Esophagus squamous epithelium (tissue), 4 donors: ENCODE measurements around the gene TPRX1. TPM values are rescaled to one million over a fixed set of nuclear protein-coding genes. Genes with fewer than 3 reads are reported as not detected.

Source experiments
- small RNA-seq, 4 donors: library from RNA; depleted of rRNA; stranded (forward); fragments of <200 nt; gene quantifications; one replicate each; pipeline ENCODE3, GENCODE V24; 2016
- total RNA-seq, 4 donors: library from RNA; depleted of rRNA; stranded (reverse); fragments of >200 nt; gene quantifications; one replicate each; pipeline ENCODE4 v1.1.0, GENCODE V29; 2016

TPRX1 gene
- total RNA-seq, 4 donors from 2014 or later = not detected

Small RNAs within 50 kb of the gene (small RNA-seq; reads per million reads assigned to genes)
- gene AC008745.1 (0 reads per million in 4 donors), gene SNORD23 (0 reads per million in 4 donors)

Other genes starting within 250 kb of the TPRX1 start
- gene ZNF541, start 231.4 kb downstream of the TPRX1 start, total RNA-seq = under 1 TPM in 1 of 4 donors, not detected in 3; 0.04 TPM
- gene BICRA, start 195.4 kb downstream of the TPRX1 start, total RNA-seq = 10 to 100 TPM in 1 of 4 donors, 1 to 10 TPM in 3; 1.1 to 17.5 (median 7.0) TPM
- gene EHD2, start 91.1 kb downstream of the TPRX1 start, total RNA-seq = 10 to 100 TPM; 34.8 to 50.7 (median 39.2) TPM
- gene NOP53, start 59.0 kb downstream of the TPRX1 start, total RNA-seq = 100 to 1,000 TPM; 118 to 522 (median 268) TPM
- gene SELENOW, start 25.8 kb downstream of the TPRX1 start, total RNA-seq = 100 to 1,000 TPM; 185 to 477 (median 324) TPM
- not detected for gene CRX, start 17.4 kb upstream of the TPRX1 start, total RNA-seq
- not detected for gene TPRX2, start 54.7 kb upstream of the TPRX1 start, total RNA-seq
- not detected for gene SULT2A1, start 81.8 kb upstream of the TPRX1 start, total RNA-seq
- gene BSPH1, start 187.6 kb upstream of the TPRX1 start, total RNA-seq = not detected
- not detected for gene ELSPBP1, start 190.1 kb upstream of the TPRX1 start, total RNA-seq
- gene CABP5, start 239.5 kb upstream of the TPRX1 start, total RNA-seq = not detected